Measurements from ENCODE around the gene PRKCZ.
A peak's percentile ranks its signal among the peaks of the same experiment; 100 is the strongest.
"Not testable (repeated sequence)": the region's sequence is repeated elsewhere in the genome, so short reads cannot be mapped to it uniquely, and the experiment has no call there.

Gene PRKCZ

DNA sequence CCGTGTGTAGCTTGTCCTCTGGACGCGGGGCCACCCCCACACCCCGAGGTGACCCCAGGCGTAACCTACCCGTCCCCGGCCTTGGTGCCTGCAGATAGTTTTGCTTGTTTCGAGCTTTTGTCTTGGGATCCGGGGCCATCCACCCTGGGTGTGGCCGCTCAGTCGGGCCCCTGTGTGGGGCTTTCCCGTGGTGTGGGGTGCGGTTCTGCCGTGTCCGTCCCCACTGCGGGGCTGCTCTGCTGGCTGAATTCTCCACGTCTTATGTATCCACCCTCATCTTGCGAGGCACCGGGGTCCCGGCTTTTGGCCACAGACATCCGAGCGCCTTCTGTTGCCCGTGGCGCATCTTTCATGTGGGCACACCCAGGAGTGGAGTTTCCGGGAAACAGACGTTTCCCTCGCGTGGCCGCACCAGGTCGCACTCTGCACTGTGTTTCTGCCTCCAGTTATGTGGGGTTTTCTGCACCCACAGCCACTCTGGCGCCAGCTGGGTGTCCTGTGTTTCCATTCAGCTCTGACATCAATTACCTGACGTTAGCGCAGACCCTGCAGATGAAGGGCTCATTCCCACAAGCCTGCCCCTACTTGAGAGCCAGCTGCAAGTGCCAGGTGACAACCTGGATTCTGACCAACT is 64.9 kb downstream of the PRKCZ start:
- no peak for DNase-seq (ENCODE audit: low read depth)

DNA sequence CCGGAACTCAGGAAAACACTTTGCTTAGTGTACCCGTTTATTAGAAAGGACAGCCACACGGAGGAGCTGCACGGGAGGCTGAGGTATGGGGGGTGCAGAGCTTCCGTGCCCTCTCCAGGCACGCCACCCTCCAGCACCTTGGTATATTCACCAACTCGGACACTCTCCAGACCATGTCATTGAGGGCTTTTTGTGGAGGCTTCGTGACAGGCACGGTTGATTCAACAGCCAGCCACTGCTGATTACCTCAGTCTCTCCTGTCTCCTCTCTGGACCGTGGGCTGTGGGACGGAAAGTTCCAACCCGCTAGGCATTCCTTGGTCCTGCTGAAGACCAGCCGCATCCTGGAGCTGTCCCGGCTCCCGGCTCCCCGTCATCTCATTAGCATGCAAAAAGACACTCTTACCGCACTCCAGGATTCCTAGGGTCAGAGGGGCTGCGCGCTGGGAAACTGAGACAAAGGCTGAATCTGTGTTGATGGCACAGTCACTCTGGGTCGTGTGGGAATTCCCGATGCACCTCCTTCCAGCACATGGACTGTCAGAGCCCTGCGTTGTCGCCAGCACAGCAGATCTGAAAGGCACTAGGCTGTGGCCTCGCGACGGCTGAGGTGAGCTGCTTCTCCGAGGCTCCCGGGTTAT is 65.6 kb downstream of the PRKCZ start:
- DNase-seq (ENCODE audit: low read depth), result no peak

- no peak for DNase-seq (ENCODE audit: low read depth)
Measured at GRCh38 chr1:2119886-2120285, 69.7 kb downstream of the PRKCZ start.

- DNase-seq (ENCODE audit: low read depth), result no peak
Measured at GRCh38 chr1:2121101-2121691, 71.0 kb downstream of the PRKCZ start.

GRCh38 chr1:2121794-2122193 is 71.6 kb downstream of the PRKCZ start:
- not testable (repeated sequence) for DNase-seq (ENCODE audit: low read depth)

DNA sequence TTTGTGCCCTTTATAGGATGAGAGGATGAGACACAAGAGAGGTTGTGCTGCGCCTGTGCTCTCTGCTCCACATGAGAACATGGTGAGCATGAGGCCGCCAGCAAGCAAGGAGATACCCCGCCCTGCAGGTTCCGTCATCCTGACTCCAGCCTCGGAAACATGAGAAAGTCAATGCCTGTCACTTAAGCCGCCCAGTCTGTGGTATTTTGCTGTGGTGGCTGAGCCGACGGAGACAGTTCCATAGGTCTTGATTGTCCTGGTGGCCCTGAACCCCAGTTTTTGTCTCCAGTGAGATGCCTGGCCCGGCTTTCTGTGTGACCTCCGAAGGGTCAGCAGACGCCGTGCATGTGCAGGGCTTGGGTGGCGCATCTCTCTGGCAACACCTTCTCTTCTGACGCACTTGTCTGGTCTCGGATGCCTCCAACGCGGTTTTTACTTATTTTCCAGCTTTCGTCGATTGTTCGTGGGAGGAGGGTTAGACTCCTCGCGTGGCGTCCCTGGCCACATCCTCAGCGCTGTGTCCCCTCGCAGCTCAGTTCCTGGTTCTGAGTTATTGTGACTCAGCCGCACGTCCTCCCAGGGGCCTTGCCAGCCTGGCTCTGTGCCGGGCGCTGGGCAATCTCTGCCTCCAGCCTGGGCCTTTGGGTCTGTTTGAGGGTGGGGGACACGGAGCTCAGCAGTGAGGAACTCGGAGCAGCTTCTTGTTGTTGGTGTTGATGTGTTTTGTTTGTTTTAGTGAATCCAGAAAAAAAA is 74.4 kb downstream of the PRKCZ start:
- no peak for DNase-seq (ENCODE audit: low read depth)

GRCh38 chr1:2125350-2126211 is 75.4 kb downstream of the PRKCZ start:
- DNase-seq (ENCODE audit: low read depth), result no peak

GRCh38 chr1:2126331-2127186 is 76.3 kb downstream of the PRKCZ start:
- no peak for DNase-seq (ENCODE audit: low read depth)

- DNase-seq (ENCODE audit: low read depth), result no peak
Measured at GRCh38 chr1:2127187-2128145, 77.3 kb downstream of the PRKCZ start.

- DNase-seq (ENCODE audit: low read depth), result no peak
Measured at GRCh38 chr1:2128189-2128901, 78.1 kb downstream of the PRKCZ start.

- DNase-seq (ENCODE audit: low read depth), result no peak
Measured at GRCh38 chr1:2129256-2129943, 79.2 kb downstream of the PRKCZ start.

- DNase-seq (ENCODE audit: low read depth), result no peak
Measured at GRCh38 chr1:2130156-2130555, 79.9 kb downstream of the PRKCZ start.

- no peak for DNase-seq (ENCODE audit: low read depth)
Measured at GRCh38 chr1:2130871-2131289, 80.7 kb downstream of the PRKCZ start.

- no peak for DNase-seq (ENCODE audit: low read depth)
Measured at GRCh38 chr1:2132222-2133038, 82.2 kb downstream of the PRKCZ start.

DNA sequence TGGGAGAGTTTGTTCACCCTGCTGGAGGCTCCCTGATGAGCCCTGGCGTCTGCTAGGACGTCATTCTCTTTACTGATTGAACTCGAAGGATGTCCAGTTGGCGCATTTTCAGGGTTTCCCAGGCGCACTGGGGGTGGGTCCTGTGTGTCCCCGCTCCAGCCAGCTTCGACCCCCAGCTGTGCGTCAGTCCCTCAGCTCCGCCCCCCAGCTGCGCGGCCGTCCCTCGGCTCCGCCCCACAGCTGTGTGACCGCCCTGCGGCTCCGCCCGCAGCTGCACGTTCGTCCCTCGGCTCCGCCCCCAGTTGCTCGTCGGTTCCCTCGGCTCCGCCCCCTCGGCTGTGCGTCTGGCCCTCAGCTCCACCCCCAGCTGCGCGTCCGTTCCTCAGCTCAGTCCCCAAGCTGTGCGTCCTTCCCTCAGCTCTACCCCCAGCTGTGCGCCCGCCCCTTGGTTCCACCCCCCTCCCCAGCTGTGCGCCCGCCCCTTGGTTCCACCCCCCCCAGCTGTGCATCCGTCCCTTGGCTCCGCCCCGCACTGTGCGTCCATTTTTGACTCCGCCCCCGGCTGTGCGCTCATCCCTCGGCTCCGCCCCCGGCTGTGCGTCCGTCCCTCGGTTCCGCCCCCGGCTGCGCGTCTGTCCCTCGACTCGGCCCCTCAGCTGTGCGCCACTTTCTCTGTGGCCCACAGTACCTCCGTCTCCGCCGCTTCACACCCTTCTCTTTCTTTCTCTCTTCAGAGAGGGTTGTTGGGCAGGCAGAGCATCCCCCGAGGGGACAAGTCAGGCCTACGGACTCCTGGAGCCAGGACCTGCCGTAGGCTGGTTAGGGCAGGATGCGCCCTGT is 83.0 kb downstream of the PRKCZ start:
- DNase-seq (ENCODE audit: low read depth), result peak; percentile 93

DNA sequence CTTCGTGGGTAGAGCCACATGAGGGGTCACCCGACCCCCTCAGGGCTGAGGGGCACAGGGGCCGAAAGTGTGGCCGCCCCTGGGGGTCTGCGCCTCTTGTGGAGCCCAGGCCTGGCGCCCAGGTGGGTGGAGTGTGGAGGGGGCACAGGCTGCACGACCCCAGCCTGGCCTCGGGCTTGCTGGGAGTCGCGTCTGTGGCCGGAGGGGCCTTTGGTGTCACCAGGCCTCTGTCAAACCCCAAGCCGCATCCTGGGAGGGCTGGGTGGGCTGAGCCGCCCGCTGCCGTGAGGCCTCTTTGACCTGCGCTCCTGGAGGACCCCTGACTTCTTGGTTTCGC is 83.6 kb downstream of the PRKCZ start:
- no peak for DNase-seq (ENCODE audit: low read depth)

DNA sequence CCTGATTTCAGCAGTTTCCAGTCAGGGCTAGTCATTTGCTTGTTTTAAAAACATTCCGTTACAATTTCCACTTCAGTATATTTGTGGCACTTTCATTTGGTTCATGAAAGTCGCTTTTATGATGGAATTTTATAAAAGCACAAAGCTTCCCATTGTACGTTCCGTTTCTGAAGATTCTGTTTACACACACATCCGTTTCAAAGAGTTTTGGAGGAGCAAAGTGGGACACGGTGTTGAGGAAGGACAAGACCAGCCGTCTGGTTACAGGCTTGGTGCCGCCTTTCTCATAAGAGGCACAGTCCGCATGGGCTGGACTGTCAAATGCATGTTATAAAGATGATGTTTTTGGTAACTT is 84.0 kb downstream of the PRKCZ start:
- DNase-seq (ENCODE audit: low read depth), result no peak

All from stimulated activated CD8-positive, alpha-beta memory T cell treated with anti-CD3 and anti-CD28 coated beads, Interleukin-4, amount 100 ng/mL, for 24 hours (primary cell).